Stimulated activated CD4-positive, alpha-beta T cell treated with anti-CD3 and anti-CD28 coated beads, TNF-alpha, amount 100 ng/mL, for 4 hours (primary cell): ENCODE results near the gene ZNF581.

Experiments used
- DNase-seq, 3 experiments: peaks; one replicate each; pipeline ENCODE4 v3.0.0-alpha.2; 2020; ENCODE audit warnings: low read depth in 3 of 3

Gene ZNF581

GRCh38 chr19:55611300-55611982 is 32.0 kb upstream of the ZNF581 start:
- no peak for DNase-seq

- no peak for DNase-seq
Observed at GRCh38 chr19:55611983-55612645, 31.3 kb upstream of the ZNF581 start.

GRCh38 chr19:55613396-55613795 is 30.1 kb upstream of the ZNF581 start:
- no peak for DNase-seq

GRCh38 chr19:55613930-55614710 is 29.3 kb upstream of the ZNF581 start:
- no peak for DNase-seq

GRCh38 chr19:55614711-55615542 is 28.5 kb upstream of the ZNF581 start:
- no peak for DNase-seq

GRCh38 chr19:55615543-55616394 is 27.7 kb upstream of the ZNF581 start:
- no peak for DNase-seq

GRCh38 chr19:55616395-55616875 is 27.0 kb upstream of the ZNF581 start:
- no peak for DNase-seq

- no peak for DNase-seq
Observed at GRCh38 chr19:55617426-55617825, 26.0 kb upstream of the ZNF581 start.

GRCh38 chr19:55618426-55618825 is 25.0 kb upstream of the ZNF581 start:
- no peak for DNase-seq

- no peak for DNase-seq
Observed at GRCh38 chr19:55619286-55619685, 24.2 kb upstream of the ZNF581 start.

- DNase-seq: no peak
Observed at GRCh38 chr19:55620410-55621204, 22.8 kb upstream of the ZNF581 start.

GRCh38 chr19:55621205-55621672 is 22.2 kb upstream of the ZNF581 start:
- no peak for DNase-seq

GRCh38 chr19:55621673-55622231 is 21.7 kb upstream of the ZNF581 start:
- DNase-seq: no peak

GRCh38 chr19:55622242-55622969 is 21.0 kb upstream of the ZNF581 start:
- no peak for DNase-seq

- DNase-seq: no peak
Observed at GRCh38 chr19:55623130-55623529, 20.3 kb upstream of the ZNF581 start.

- DNase-seq: no peak
Observed at GRCh38 chr19:55623561-55623960, 19.9 kb upstream of the ZNF581 start.

GRCh38 chr19:55624109-55625003 is 19.1 kb upstream of the ZNF581 start, which contains the start of gene ZNF784:
Gene ZNF784, minus strand, starts transcription at chr19:55624566. Its CDS starts 5 bp downstream, at chr19:55624561.
- DNase-seq: peak; percentile 87 to 95 (median 94)

- DNase-seq: no peak
Observed at GRCh38 chr19:55625004-55625326, 18.5 kb upstream of the ZNF581 start.
